GM19463 (cell line): Measurements from ENCODE around the gene PTPRN2.
"Not testable (repeated sequence)": the region's sequence is repeated elsewhere in the genome, so short reads cannot be mapped to it uniquely, and the experiment has no call there.

Experiments used
- ATAC-seq: cut with Tn5 transposase; IDR thresholded peaks from one replicate; pipeline ENCODE4 v1.9.1; 2021; ENCODE audit warnings: mild to moderate bottlenecking, moderate library complexity; ENCODE audit not compliant: unreplicated experiment

The PTPRN2 gene

DNA sequence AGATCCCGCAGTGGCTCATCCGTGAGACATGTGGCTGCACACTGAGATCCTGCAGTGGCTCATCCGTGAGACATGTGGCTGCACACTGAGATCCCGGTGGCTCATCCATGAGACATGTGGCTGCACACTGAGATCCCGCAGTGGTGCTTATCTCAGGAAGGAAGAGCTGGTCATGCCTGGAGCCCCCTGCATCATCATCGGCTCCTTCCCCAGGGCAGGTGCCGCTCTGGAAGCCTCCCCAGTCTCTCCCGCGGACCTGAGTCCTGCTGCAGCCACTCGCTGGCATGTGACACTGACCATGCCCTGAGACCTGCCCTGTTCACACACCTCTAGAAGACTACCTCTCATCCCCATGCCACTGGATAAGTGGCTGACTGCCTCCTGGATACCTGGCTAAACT, 181.3 kb downstream of the PTPRN2 start:
- no peak for ATAC-seq

DNA sequence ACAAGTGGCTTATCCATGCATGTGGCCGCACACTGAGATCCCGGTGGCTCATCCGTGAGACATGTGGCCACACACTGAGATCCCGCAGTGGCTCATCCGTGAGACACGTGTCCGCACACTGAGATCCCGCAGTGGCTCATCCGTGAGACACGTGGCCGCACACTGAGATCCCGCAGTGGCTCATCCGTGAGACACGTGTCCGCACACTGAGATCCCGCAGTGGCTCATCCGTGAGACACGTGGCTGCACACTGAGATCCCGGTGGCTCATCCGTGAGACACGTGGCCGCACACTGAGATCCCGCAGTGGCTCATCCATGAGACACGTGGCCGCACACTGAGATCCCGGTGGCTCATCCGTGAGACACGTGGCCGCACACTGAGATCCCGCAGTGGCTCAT, 181.9 kb downstream of the PTPRN2 start:
- not testable (repeated sequence) for ATAC-seq

DNA sequence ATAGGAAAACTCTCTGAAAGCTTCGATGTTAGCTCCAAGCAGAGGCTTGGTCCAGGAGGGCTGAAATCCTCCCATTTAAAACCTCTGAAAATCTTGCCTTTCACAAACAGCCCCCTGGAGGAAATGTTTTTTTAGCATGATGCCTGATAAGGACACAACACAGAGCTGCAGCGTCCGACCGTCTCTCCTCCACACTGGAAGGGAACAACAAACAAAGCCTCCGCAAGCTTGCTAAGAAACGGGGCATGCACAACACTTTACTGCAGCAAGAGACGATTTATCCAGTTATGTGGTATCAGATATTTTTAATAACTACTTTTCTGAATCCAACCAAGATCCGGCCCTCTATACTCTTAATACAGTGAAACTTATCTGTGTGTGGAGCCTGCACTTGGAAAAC, 182.3 kb downstream of the PTPRN2 start:
- ATAC-seq, result no peak

DNA sequence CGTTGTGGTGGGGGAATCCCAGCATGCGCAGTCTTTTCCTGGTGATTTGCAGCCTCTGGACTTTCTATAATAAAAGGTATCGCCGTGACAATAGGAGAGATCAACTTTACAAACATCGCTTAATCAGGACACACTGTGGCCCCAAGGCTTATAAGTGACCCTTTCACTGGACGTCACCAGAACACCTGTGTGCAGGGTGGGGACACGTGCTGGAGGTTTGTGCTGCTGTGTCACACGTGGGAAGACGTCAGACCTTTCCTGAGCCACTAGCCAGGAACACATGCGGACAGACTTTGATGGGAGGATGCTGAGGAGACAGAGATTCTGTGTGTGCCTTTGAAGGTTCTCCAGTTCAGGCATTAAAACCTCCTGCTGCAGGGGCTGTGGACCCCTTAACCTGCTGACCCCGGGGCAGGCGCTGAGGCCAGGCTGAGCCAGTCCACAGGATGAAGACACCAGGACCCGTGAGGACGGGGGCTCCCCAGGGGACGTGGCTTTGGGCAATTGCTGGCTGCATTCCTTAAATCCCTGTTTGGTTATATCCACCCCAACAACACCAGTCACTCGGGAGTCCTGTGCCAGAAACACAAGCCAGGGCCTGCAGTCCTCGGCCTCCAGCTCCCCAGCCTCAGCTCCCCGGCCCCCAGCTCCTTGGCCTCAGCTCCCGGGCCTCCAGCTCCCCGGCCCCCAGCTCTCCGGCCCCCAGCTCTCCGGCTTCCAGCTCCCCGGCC, 183.4 kb downstream of the PTPRN2 start:
- no peak for ATAC-seq

DNA sequence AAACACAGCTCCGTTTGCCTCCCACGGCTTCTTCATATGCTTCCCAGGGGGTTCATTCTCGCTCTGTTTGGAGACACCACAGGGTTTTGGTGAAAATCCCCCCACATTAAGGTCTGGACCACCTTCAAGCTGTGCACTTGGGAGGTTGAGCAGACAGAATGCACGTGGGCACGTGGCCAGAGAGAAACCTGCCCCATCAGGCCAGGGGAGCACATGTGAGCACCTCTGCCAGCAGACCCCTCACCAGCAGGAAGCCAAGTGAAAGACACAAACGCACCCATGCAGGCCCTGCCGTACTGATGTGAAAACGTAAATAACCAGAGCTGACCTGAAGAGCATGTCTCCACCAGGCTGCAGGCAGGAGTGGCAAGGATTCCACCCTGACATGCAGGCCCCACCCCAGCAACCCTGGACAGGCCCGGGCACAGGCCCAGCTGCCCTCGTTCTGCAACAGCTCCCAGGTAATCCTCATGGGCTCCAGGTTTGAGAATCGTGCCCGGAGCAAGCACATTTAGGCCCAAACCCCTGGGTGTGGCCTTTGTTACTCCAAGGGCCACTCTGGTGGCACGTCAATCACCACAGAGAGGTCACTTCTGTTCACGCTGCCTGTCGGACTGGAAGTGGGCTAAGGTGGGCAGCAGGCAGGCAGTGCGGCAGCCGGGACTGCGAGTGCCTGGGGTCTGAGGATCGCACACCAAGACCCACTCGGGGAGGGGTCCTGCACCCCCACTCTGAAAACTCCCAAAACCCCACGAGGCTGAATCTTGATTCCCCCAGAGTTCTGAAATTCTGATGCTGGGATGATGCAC, 184.4 kb downstream of the PTPRN2 start:
- no peak for ATAC-seq

DNA sequence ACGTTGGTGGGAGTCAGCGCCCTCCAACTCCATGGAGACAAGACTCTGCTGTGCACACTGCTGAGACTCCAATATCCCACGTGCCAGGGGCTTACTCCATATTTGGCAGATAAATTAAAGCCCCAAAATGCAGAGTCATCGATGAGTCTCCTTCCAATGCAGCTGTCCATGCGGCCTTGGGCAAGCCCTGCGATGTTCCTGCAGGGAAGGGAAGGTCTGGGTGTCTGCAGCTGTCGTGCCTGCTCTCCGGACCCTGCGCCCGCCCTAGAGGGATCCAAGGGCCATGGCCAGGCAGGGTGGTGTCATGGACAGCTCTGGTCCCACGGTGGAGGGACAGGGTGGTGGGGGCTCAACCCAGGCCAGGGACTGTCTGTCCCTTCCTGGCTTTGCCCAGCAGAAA, 185.2 kb downstream of the PTPRN2 start:
- no peak for ATAC-seq

DNA sequence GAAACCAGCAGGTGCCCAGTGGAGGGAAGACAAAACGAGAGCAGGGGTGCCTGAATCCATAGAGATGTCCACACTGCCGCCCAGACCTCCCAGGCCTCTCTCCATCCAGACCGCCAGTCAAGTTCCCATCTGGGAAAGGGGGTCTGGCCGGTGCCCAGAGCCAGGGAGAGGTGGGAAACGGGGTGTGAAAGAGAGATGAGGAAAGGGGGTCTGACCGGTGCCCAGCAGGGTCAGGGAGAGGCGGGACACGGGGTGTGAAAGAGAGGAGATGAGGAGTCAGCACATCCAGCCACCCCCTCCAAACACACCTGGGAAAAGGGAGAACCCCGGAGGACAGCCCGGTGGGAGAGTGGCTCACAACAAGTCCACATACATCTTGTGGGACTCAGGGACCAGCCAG, 185.8 kb downstream of the PTPRN2 start:
- ATAC-seq, result no peak

DNA sequence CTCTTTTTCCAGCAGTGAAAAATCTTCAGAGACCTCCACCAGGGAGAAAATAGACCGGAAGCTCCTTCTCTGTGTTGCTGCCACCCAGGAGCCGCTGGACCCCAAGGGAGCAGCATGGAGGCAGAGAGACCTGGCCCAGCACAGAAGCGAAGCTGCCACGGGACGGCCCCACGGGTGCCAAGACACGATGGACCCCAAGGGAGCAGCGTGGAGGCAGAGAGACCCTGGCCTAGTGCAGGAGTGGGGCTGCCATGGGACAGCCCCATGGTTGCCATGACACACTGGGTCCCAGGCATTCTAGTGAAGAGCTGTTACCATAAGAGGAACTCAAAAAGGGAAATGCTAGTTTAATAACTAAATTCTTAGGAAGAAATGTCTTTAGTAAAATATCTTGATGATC, 186.3 kb downstream of the PTPRN2 start:
- no peak for ATAC-seq

DNA sequence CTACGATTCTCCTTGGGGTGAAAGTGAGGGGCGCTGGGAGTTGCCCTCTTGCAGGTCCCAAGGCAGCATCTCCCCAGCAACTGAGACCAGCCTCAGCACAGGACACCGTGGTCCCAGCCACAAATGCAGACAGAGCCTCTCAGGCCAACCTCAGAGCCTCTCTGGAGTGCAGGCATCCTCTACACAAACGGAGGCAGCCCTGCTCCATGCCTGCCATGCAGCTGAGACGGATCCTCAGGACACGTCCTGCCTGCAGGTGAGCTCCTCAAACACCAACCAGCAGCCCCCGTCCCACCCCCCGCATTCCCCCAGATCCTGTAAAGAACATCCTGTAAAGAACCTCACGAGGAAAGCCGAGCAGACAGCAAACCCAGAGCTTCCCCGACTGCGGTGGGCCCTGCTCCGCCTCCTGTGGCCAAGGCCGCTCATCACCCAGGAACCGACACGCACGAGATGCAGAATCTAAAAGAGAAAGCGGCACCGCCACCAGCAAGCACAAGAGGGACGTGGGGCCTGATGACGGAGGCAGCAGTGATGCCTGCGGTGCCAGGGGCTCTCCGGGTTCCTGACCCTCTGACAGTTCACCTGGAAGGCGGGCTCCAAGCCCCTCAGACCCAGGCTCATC, 186.9 kb downstream of the PTPRN2 start:
- ATAC-seq, result no peak

DNA sequence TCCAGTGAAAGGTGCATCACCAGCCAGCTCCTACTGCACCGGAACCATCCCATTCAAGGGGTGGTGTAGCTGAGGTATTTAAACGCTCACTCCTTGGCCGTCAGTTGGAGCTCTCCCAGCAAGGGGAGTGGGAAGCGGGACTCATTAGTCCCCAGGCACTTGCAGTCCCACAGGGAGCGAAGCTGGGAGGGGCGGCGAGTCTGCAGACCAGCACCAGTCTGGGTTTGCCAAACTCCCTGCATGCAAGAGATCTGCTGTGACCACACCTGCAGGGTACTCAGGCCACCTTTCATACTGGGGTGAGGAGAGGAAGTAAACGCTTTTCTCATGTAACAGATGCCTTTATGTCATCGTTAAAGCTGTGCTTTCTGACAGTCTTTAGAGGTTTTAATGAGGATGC, 187.9 kb downstream of the PTPRN2 start:
- ATAC-seq, result no peak

DNA sequence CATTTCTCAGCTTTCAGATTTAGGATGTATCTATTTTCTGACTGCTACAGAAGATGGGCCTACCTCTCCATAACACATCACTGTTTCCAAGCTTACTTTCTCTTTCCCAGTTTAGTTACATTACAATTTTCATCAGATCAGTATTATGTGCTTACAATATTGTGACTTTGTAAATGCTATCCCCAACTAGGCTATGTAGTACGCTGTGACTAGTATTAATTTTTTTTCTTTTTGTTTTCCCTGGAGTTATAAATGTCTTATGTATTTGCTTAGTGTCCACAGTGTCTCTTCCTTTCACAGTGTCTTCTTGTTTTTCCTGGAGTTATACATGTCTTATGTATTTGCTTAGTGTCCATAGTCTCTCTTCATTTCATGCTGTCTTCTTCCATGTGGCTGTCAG, 188.9 kb downstream of the PTPRN2 start:
- ATAC-seq, result no peak

DNA sequence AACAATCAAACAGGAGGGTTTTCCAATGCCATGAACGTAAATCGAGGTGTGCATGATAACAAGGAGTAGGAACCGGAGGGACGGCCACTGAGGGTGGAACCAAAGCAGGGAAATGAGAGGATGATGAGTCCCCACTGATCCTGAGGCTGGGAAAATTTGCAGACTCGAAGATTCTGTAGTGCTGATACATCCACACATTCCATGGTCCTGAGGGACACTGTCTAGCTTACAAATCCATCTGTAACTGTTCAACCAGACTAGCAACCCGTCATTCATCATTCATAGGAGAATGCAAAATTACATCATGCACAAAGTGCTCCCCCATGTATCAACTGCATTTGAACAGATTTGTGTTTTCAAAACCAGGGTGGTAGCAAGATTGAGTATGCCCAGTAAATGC, 189.7 kb downstream of the PTPRN2 start:
- ATAC-seq, result no peak

DNA sequence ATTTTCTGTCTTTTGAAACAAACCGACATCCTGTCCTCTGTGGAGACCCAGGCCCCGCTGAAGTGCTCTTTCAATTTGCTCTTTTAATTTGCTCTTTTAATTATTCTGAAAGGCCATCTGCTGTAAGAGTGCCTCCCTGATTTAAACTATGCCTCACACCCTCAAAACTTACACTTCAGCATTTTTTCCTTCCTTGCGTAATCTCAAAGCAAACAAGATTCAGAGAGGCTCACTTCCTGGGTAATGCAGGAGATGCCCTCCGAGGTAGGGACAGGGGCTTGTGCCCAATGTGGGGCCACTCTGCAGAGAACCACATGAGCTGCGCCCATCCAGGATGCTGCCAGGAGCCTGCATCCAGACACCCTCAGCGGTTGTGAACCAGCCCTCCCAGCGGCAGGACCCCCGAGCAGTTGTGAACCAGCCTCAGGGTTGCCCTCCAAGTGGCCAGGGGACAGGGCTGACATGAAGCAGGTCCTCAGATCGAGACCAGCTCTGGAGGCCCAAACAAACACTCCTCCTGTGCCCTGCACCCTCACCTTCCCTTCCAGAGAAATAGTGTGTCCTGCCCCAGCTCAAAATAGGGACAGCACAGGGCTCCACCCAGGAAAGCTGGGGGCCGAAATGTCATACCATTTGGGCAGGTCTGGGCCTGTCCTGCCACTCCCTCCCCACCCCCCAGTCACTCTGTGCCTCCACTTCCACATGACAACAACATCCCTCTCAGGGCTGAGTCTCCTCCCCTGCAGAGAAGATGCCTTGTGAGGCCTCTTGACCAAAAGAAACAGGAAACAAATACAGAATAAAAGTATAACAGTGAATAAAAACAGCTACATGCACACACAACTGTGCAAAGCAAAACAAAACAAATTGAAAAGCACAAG, 190.4 kb downstream of the PTPRN2 start:
- no peak for ATAC-seq

DNA sequence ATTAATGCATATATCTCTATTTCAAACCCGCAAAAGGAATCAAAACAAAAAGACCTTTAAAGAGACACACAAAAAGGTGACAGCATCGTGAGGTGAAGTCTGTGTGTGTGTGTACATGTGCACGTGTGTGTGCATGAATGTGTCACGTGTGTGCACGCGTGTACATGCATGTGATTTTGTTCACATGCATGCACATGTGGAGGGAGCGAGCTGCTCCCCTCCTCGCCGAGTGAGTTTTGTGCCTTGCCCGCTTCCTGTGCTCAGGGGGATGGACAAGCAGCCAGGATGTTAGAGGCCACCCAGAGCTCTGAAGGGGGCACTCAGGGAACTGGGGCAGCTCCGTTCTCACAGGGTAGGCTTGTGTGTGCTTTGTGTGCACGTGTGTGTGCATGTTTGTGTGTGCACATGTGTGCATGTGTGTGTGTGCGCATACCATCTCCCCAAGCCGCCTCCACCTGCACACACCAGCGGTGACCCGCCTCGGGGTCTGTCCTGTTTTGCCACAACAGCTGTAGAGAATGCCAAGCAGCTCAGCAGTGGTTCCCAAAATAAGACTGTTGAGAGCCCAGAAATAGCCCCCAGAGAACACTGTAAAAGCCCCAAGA, 191.2 kb downstream of the PTPRN2 start:
- ATAC-seq, result no peak

DNA sequence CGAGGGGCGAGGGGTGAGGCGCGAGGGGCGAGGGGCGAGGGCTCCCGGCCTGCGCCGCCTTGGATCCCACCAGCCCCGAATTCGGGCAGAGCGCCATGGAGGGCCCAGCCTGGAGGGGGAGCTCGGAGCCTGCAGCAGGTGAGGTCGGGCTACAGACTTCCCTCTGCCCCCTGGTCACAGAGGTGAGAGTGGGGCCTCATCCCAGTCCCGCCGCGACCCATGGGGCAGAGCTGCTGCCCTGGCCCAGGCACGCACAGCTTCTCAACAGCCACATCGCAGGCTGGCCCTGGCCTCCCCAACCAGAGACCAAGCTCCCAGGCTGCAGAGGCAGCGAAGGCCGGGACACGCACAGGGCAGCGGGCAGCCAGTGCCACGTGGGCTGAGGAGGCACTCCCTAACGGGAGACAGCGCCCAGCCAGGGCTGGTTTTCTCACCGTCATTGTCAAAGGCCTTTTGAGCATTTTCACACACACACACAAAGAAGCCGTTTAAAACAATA, 191.8 kb downstream of the PTPRN2 start:
- no peak for ATAC-seq

DNA sequence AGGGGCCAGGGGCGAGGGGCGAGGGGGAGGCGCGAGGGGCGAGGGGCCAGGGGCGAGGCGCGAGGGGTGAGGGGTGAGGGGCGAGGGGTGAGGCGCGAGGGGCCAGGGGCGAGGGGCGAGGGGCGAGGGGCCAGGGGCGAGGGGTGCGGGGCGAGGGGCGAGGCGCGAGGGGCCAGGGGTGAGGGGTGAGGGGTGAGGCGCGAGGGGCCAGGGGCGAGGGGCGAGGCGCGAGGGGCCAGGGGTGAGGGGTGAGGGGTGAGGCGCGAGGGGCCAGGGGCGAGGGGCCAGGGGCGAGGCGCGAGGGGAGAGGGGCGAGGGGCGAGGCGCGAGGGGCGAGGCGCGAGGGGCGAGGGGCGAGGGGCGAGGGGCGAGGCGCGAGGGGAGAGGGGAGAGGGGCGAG, 192.3 kb downstream of the PTPRN2 start:
- no peak for ATAC-seq

DNA sequence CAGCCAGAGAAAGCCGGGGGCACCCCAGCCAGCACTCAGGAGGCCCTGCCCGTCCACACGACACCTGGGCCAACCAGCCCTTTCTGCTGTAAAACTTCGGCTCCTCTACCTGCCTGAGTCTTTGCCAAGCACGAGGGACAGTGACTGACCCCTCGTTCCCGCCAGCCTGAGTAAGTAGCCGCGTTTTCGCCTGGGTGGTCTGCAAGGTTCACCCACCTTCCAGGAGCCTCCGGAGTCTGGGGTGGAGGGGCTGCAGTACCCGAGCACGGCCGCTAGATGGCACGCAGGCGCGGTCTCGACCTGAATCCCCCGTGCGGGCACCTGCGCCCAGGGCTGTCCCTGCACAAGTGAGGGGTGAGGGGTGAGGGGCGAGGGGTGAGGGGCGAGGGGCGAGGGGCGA, 192.7 kb downstream of the PTPRN2 start:
- ATAC-seq, result no peak

DNA sequence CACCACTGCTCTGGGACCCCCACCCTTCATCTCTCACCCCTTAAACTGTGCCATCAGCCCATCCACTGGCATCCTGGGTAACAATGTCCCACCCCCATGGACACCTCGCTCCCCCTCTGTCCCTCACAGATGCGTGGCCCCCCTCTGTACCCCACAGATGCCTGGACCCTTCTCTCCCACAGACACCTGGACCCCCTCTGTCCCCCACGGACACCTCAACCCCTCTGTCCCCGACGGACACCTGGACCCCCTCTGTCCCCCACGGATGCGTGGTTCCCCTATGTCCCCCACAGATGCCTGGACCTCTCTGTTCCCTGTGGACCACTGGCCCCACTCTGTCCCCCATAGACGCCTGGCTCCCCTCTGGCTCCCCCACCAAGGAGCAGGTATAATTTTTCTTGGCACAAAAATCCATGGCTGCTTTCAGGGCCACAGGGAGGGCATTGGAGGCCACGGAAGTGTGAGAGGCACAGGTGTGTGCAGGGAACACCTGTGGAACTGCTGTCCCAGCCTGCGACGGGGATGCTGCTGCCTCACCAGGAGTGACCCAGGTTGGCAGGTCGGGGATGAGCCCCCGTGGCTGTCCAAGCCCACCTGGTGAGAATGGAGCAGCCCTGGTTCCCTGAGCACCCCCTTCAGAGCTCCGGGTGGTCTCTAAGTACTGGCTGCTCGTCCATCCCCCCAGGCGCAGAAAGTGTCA, 193.5 kb downstream of the PTPRN2 start:
- ATAC-seq, result no peak

DNA sequence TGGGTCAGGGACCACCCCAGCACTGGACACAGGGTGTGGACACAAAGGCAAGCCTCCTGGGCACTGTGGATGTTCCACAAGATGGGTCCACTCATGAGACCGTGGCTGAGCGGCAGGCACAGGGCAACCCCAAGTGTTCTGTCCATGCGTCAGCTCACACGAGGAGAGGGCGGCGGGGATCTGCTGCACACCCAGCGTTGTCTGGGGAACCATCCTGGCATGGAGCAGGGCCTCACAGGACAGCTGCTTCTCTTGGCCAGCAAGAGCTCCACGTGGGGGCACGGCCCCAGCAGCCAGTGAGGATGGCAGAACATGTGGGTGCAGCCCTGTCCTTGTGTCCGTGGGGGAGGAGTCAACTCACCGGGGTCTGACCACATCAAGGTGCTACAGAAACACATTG, 195.4 kb downstream of the PTPRN2 start:
- no peak for ATAC-seq

DNA sequence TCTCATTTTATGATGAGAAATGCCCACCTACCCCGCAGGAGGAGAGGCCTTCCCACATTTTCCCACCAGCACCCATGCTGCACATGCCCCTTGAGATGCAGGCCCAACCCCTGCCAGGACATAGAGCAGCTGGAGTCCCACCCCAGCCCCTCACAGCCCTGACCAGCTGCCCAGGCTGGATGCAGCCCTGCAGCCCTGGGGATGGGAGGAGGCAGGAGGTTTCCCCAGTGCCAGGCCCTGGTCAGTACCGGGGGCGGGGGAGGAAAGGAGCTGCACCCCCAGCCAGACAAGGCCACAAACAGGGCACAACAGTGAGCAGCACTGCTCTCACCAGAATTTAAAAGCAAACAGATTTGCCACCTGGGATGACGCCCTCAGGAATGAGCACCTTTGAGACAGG, 196.1 kb downstream of the PTPRN2 start:
- ATAC-seq, result no peak
